Loucy (cell line): ENCODE data around the gene GMPR2.

ENCODE experiments used
- H2AFZ ChIP-seq: fragments of 200-600 bp; sonication (generic); 2 replicates; pipeline ENCODE4 v1.6.0; 2016; ENCODE audit warnings: antibody characterized with exemption, mild to moderate bottlenecking, low read length, moderate library complexity
- H3F3A ChIP-seq: fragments of 200-600 bp; 2 replicates; pipeline ENCODE4 v1.6.0; 2016; ENCODE audit warnings: antibody characterized with exemption, low read depth, mild to moderate bottlenecking
- H3K27me3 ChIP-seq: fragments of 200-600 bp; sonication (generic); 2 replicates; pipeline ENCODE4 v1.6.1; 2014; ENCODE audit warnings: low read length, mild to moderate bottlenecking; ENCODE audit not compliant: insufficient read depth, poor library complexity, severe bottlenecking
- H3K36me3 ChIP-seq: fragments of 200-600 bp; sonication (generic); 2 replicates; pipeline ENCODE4 v1.6.1; 2016; ENCODE audit warnings: low read length; ENCODE audit not compliant: insufficient read depth
- H3K4me1 ChIP-seq: fragments of 200-600 bp; sonication (generic); 2 replicates; pipeline ENCODE4 v1.5.1; 2014; ENCODE audit warnings: low read length, mild to moderate bottlenecking; ENCODE audit not compliant: insufficient read depth, poor library complexity, severe bottlenecking
- H3K4me2 ChIP-seq: fragments of 200-600 bp; sonication (generic); 2 replicates; pipeline ENCODE4 v1.6.0; 2014; ENCODE audit warnings: antibody characterized with exemption, low read length, low read depth, mild to moderate bottlenecking; ENCODE audit not compliant: poor library complexity, severe bottlenecking
- H3K4me3 ChIP-seq: fragments of 200-600 bp; sonication (generic); 2 replicates; pipeline ENCODE4 v1.5.1; 2014; ENCODE audit warnings: low read length, mild to moderate bottlenecking, mixed read lengths; ENCODE audit not compliant: poor library complexity, severe bottlenecking
- H3K79me2 ChIP-seq: fragments of 200-600 bp; sonication (generic); 2 replicates; pipeline ENCODE4 v1.6.1; 2014; ENCODE audit warnings: low read length; ENCODE audit not compliant: insufficient read depth
- H3K9ac ChIP-seq: fragments of 200-600 bp; sonication (generic); 2 replicates; pipeline ENCODE4 v1.6.0; 2014; ENCODE audit warnings: mild to moderate bottlenecking, low read depth, low read length, moderate library complexity; ENCODE audit not compliant: poor library complexity, severe bottlenecking
- H3K9me2 ChIP-seq: fragments of 200-600 bp; sonication (generic); replicated peaks from 2 replicates; pipeline ENCODE4 v1.6.1; 2016; ENCODE audit warnings: low read depth, low read length, mixed read lengths
- H3K9me3 ChIP-seq: fragments of 200-600 bp; sonication (generic); 2 replicates; pipeline ENCODE4 v1.6.1; 2014; ENCODE audit warnings: mild to moderate bottlenecking, antibody characterized with exemption, low read length, low read depth; ENCODE audit not compliant: insufficient read depth
- H4K20me1 ChIP-seq: fragments of 200-600 bp; sonication (generic); 2 replicates; pipeline ENCODE4 v1.6.0; 2014; ENCODE audit warnings: antibody characterized with exemption, low read length, mild to moderate bottlenecking; ENCODE audit not compliant: insufficient read depth, poor library complexity, severe bottlenecking
- EZH2phosphoT487 ChIP-seq: fragments of 200-600 bp; IDR thresholded peaks from 2 replicates; pipeline ENCODE4 v1.6.1; 2018; ENCODE audit warnings: antibody characterized with exemption, mild to moderate bottlenecking, moderate library complexity, borderline replicate concordance
- TF ChIP-seq, protein P1 (sequence below): fragments of 200-600 bp; sonication (generic); conservative IDR thresholded peaks from 2 replicates; pipeline ENCODE4 v1.5.1; 2014; ENCODE audit warnings: mild to moderate bottlenecking, antibody characterized with exemption, low read length

The GMPR2 gene

DNA sequence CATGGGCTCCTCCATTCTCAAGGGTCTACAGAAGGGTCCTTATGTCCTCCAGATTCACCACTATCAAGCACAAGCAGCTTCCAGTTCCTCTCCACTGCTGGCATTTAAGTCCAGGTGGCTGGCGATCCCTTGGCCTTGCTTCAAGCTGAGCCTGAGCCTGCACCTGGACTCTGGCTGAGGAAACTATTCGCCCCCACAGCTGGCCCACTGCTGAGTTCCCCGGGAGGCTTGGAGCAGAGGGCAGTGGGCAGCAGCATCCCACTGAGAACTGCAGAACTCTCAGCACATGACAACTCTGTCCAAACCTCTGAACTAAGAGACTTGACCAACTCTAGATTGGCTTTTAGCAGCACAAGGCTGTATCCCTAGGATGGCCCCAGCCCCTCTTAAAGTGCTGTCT lies 50.0 kb downstream of the GMPR2 start:
- Histone ChIP-seq H3K4me2 (no peak overlapping the region), H3K79me2 (no peaks in the 10 kb centered on the region), H3K9me2 (no peaks in the 10 kb centered on the region)

GRCh38 chr14:24283796-24284460 lies 51.2 kb downstream of the GMPR2 start:
- no peaks in the 10 kb centered on the region for H3K36me3 ChIP-seq
- no peaks in the 10 kb centered on the region for H3K9me3 ChIP-seq
- no peaks in the 10 kb centered on the region for H4K20me1 ChIP-seq
- no peak overlapping the region for H3K4me2 ChIP-seq
- H3K79me2 ChIP-seq = no peaks in the 10 kb centered on the region
- no peak overlapping the region for H3K9ac ChIP-seq
- H3K4me1 ChIP-seq = peaks cover 5% of the 10 kb centered on the region
- no peak overlapping the region for H3K4me3 ChIP-seq
- H3K27me3 ChIP-seq = no peaks in the 10 kb centered on the region
- H2AFZ ChIP-seq = no peak overlapping the region
- no peaks in the 10 kb centered on the region for H3F3A ChIP-seq
- TF ChIP-seq, protein P1, sequence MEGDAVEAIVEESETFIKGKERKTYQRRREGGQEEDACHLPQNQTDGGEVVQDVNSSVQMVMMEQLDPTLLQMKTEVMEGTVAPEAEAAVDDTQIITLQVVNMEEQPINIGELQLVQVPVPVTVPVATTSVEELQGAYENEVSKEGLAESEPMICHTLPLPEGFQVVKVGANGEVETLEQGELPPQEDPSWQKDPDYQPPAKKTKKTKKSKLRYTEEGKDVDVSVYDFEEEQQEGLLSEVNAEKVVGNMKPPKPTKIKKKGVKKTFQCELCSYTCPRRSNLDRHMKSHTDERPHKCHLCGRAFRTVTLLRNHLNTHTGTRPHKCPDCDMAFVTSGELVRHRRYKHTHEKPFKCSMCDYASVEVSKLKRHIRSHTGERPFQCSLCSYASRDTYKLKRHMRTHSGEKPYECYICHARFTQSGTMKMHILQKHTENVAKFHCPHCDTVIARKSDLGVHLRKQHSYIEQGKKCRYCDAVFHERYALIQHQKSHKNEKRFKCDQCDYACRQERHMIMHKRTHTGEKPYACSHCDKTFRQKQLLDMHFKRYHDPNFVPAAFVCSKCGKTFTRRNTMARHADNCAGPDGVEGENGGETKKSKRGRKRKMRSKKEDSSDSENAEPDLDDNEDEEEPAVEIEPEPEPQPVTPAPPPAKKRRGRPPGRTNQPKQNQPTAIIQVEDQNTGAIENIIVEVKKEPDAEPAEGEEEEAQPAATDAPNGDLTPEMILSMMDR = no peak
- no peak for TF ChIP-seq EZH2phosphoT487
- H3K9me2 ChIP-seq = no peaks in the 10 kb centered on the region

More for the DNA sequence above, 50.0 kb downstream of the GMPR2 start:
- H3K4me1 ChIP-seq = peaks cover 17% of the 10 kb centered on the region
- H4K20me1 ChIP-seq = no peaks in the 10 kb centered on the region
- no peaks in the 10 kb centered on the region for H3F3A ChIP-seq
- no peaks in the 10 kb centered on the region for H3K9me3 ChIP-seq
- TF ChIP-seq, protein P1 = no peak
- no peak for TF ChIP-seq EZH2phosphoT487
- no peak overlapping the region for H3K4me3 ChIP-seq
- no peaks in the 10 kb centered on the region for H3K27me3 ChIP-seq
- H3K9ac ChIP-seq = no peak overlapping the region
- no peak overlapping the region for H2AFZ ChIP-seq
- H3K36me3 ChIP-seq = no peaks in the 10 kb centered on the region

- H2AFZ ChIP-seq = no peak overlapping the region
- H3K4me2 ChIP-seq = no peak overlapping the region
- no peaks in the 10 kb centered on the region for H3K36me3 ChIP-seq
- TF ChIP-seq, protein P1 = no peak
- TF ChIP-seq EZH2phosphoT487 = no peak
- no peaks in the 10 kb centered on the region for H3F3A ChIP-seq
- H3K79me2 ChIP-seq = no peaks in the 10 kb centered on the region
- H3K4me3 ChIP-seq = no peak overlapping the region
- no peaks in the 10 kb centered on the region for H3K9me2 ChIP-seq
- H3K4me1 ChIP-seq = no peaks in the 10 kb centered on the region
- no peak overlapping the region for H3K9ac ChIP-seq
- H3K27me3 ChIP-seq = no peaks in the 10 kb centered on the region
- H3K9me3 ChIP-seq = no peaks in the 10 kb centered on the region
- no peaks in the 10 kb centered on the region for H4K20me1 ChIP-seq
Measured at GRCh38 chr14:24284501-24285035, 51.8 kb downstream of the GMPR2 start.
